IMR-90 (cell line): Measurements from ENCODE around the gene AKAP5. TPM values are rescaled to one million over a fixed set of nuclear protein-coding genes. Genes with fewer than 3 reads are reported as not detected.

ENCODE experiments used
- ATAC-seq: fragments of 200-7000 bp; cut with Tn5 transposase; 2 replicates; pipeline ENCODE4 v1.9.1; 2020; ENCODE audit warnings: low read depth, mild to moderate bottlenecking, moderate library complexity
- BruUV-seq: library from RNA; stranded (reverse); fragments of 400-500 nt; replicated peaks from 2 replicates; lab custom pipeline; 2021; lab: Mats Ljungman, UMichigan
- CTCF ChIA-PET: fragments of 300-600 bp; formaldehyde crosslinking; extraction: SDS; loops from one replicate; lab custom pipeline; 2021; ENCODE audit warnings: antibody characterized with exemption; lab: Yijun Ruan, JAX
- POLR2A ChIA-PET: fragments of 300-600 bp; sonication (Branson Sonifier 250); formaldehyde crosslinking; loops from one replicate; lab custom pipeline; 2022; ENCODE audit warnings: antibody characterized with exemption; ENCODE audit not compliant: unreplicated experiment; lab: Charles Lee
- DNase-seq: peaks from one replicate; pipeline ENCODE4 v3.0.0; 2013
- H2AFZ ChIP-seq: replicated peaks from 2 replicates; pipeline ENCODE3; 2013; ENCODE audit warnings: low read length, mild to moderate bottlenecking; ENCODE audit not compliant: poor library complexity
- H2AK5ac ChIP-seq: 2 replicates; pipeline ENCODE4 v1.6.1; 2013; ENCODE audit warnings: low read depth, low read length, inconsistent platforms
- H2AK9ac ChIP-seq: replicated peaks from 2 replicates; pipeline ENCODE3; 2013; ENCODE audit warnings: mild to moderate bottlenecking, low read depth, low read length, moderate library complexity; ENCODE audit not compliant: poor library complexity
- H2BK120ac ChIP-seq: 2 replicates; pipeline ENCODE4 v1.6.1; 2013; ENCODE audit warnings: low read depth, low read length, inconsistent platforms
- H2BK15ac ChIP-seq: 3 replicates; pipeline ENCODE4 v1.6.1; 2013; ENCODE audit warnings: low read depth, low read length, inconsistent platforms
- H2BK20ac ChIP-seq: 2 replicates; pipeline ENCODE4 v1.6.1; 2013; ENCODE audit warnings: low read depth, mild to moderate bottlenecking, inconsistent platforms, low read length, moderate library complexity
- H2BK5ac ChIP-seq: 2 replicates; pipeline ENCODE4 v1.6.1; 2013; ENCODE audit warnings: mild to moderate bottlenecking, low read depth, low read length, inconsistent platforms; ENCODE audit not compliant: poor library complexity, severe bottlenecking
- H3K14ac ChIP-seq: replicated peaks from 2 replicates; pipeline ENCODE4 v1.6.1; 2013; ENCODE audit warnings: low read depth, low read length, inconsistent platforms
- H3K18ac ChIP-seq: 2 replicates; pipeline ENCODE4 v1.6.1; 2013; ENCODE audit warnings: low read depth, low read length, control low read depth
- H3K23ac ChIP-seq: 2 replicates; pipeline ENCODE4 v1.6.1; 2013; ENCODE audit warnings: low read depth, low read length, inconsistent platforms
- H3K27ac ChIP-seq: 2 replicates; pipeline ENCODE4 v1.5.1; 2013; ENCODE audit warnings: mild to moderate bottlenecking, control low read depth, low read length; ENCODE audit not compliant: insufficient read depth
- H3K27me3 ChIP-seq: 2 replicates; pipeline ENCODE4 v1.6.1; 2013; ENCODE audit warnings: low read length; ENCODE audit not compliant: control insufficient read depth, insufficient read depth
- H3K36me3 ChIP-seq: 2 replicates; pipeline ENCODE4 v1.6.1; 2013; ENCODE audit warnings: low read length, mixed read lengths; ENCODE audit not compliant: control insufficient read depth, insufficient read depth
- H3K4ac ChIP-seq: 2 replicates; pipeline ENCODE4 v1.6.1; 2013; ENCODE audit warnings: low read depth, low read length, inconsistent platforms
- H3K4me1 ChIP-seq: 2 replicates; pipeline ENCODE4 v1.6.1; 2013; ENCODE audit warnings: low read length, mixed read lengths; ENCODE audit not compliant: control insufficient read depth, insufficient read depth
- H3K4me2 ChIP-seq: 2 replicates; pipeline ENCODE4 v1.6.1; 2013; ENCODE audit warnings: low read depth, mild to moderate bottlenecking, control low read depth, low read length, moderate library complexity
- H3K4me3 ChIP-seq: 2 replicates; pipeline ENCODE4 v1.5.1; 2013; ENCODE audit warnings: low read depth, mild to moderate bottlenecking, control low read depth, low read length, moderate library complexity; ENCODE audit not compliant: insufficient read depth
- H3K56ac ChIP-seq: 2 replicates; pipeline ENCODE4 v1.6.1; 2013; ENCODE audit warnings: low read length, inconsistent platforms; ENCODE audit not compliant: insufficient read depth; ENCODE audit errors: extremely low read depth
- H3K79me1 ChIP-seq, 2 experiments: 2 replicates each; pipeline ENCODE4 v1.6.1; 2013; ENCODE audit warnings: low read length in 2 of 2, inconsistent platforms in 1 of 2, low read depth in 1 of 2
- H3K9ac ChIP-seq: 2 replicates; pipeline ENCODE4 v1.6.1; 2013; ENCODE audit warnings: low read depth, low read length, control low read depth
- H3K9me1 ChIP-seq: 2 replicates; pipeline ENCODE4 v1.6.1; 2013; ENCODE audit warnings: low read length, inconsistent platforms; ENCODE audit not compliant: insufficient read depth
- H3K9me3 ChIP-seq: 2 replicates; pipeline ENCODE4 v1.6.1; 2013; ENCODE audit warnings: low read length; ENCODE audit not compliant: control insufficient read depth, insufficient read depth
- H4K20me1 ChIP-seq: 2 replicates; pipeline ENCODE4 v1.6.1; 2013; ENCODE audit warnings: low read length, inconsistent platforms; ENCODE audit not compliant: insufficient read depth
- H4K5ac ChIP-seq: 2 replicates; pipeline ENCODE4 v1.6.1; 2013; ENCODE audit warnings: mild to moderate bottlenecking, low read depth, low read length, control low read depth
- H4K8ac ChIP-seq, 2 experiments: 2 replicates each; pipeline ENCODE4 v1.6.1; 2013; ENCODE audit warnings: low read depth in 2 of 2, low read length in 2 of 2, control low read depth in 1 of 2, inconsistent platforms in 1 of 2
- H4K91ac ChIP-seq: 2 replicates; pipeline ENCODE4 v1.6.1; 2013; ENCODE audit warnings: low read depth, low read length, inconsistent platforms; ENCODE audit not compliant: insufficient read depth
- CEBPB ChIP-seq: IDR thresholded peaks from 2 replicates; pipeline ENCODE4 v1.6.1; 2012; ENCODE audit warnings: low read depth, low read length, improper control_type of control experiment
- MAZ ChIP-seq: IDR thresholded peaks from 2 replicates; pipeline ENCODE4 v1.6.1; 2012; ENCODE audit warnings: low read depth, mild to moderate bottlenecking, low read length, improper control_type of control experiment, moderate library complexity, borderline replicate concordance
- POLR2A ChIP-seq: IDR thresholded peaks from 2 replicates; pipeline ENCODE4 v1.6.1; 2012; ENCODE audit warnings: mild to moderate bottlenecking, low read depth, low read length
- RAD21 ChIP-seq: IDR thresholded peaks from 2 replicates; pipeline ENCODE4 v1.6.1; 2012; ENCODE audit warnings: low read length, improper control_type of control experiment
- RCOR1 ChIP-seq: IDR thresholded peaks from 2 replicates; pipeline ENCODE4 v1.6.1; 2012; ENCODE audit warnings: mild to moderate bottlenecking, low read length, improper control_type of control experiment; ENCODE audit not compliant: insufficient replicate concordance
- SMC3 ChIP-seq: fragments of 150-350 bp; IDR thresholded peaks from 2 replicates; pipeline ENCODE4 v1.6.1; 2016; ENCODE audit warnings: low read depth, mild to moderate bottlenecking, antibody characterized with exemption, low read length, moderate library complexity
- WGBS, 2 experiments: methylation state at CpG; one replicate each; pipeline versions ENCODE4 v1.1.5 to v1.1.7; 2013; ENCODE audit warnings: missing lambda C conversion rate in 2 of 2; ENCODE audit not compliant: insufficient read length in 1 of 2; ENCODE audit errors: extremely low coverage in 2 of 2; 5-methylcytosine and 5-hydroxymethylcytosine counted together
- dilution Hi-C: fragments of 300-500 bp; cut with HindIII; formaldehyde crosslinking; loops from one replicate; pipeline ENCODE4 v1.14.3; 2018; ENCODE audit warnings: low sequenced_read_pairs; ENCODE audit not compliant: unreplicated experiment
- in situ Hi-C: fragments of 300-500 bp; cut with MboI; formaldehyde crosslinking; loops from 3 replicates; pipeline ENCODE4 v1.14.3; 2019; ENCODE audit warnings: low sequenced_read_pairs, inconsistent platforms, mixed read lengths
- intact Hi-C: fragments of 100-400 bp; cut with micrococcal nuclease; formaldehyde crosslinking; loops from 2 replicates; pipeline ENCODE4 v1.10.0; 2022
- polyA plus RNA-seq, 3 experiments: library from polyadenylated mRNA; depleted of rRNA; stranded (reverse); fragments of >200 nt; gene quantifications; 2 replicates each; pipeline ENCODE4 v1.2.3, GENCODE V29; 2012; ENCODE audit warnings: low replicate concordance in 1 of 3
- total RNA-seq: library from RNA; depleted of rRNA; stranded (reverse); fragments of >200 nt; gene quantifications from 2 replicates; pipeline ENCODE4 v1.2.3, GENCODE V29; 2012
- TF ChIP-seq, protein P1 (sequence below): conservative IDR thresholded peaks from 2 replicates; pipeline ENCODE4 v1.5.1; 2012; ENCODE audit warnings: mild to moderate bottlenecking, low read depth, low read length, improper control_type of control experiment

AKAP5 gene
- total and polyA plus RNA-seq, 2 of the 4 experiments (the other 2 are of a cell fraction), result 0.21 to 0.72 TPM

DNA sequence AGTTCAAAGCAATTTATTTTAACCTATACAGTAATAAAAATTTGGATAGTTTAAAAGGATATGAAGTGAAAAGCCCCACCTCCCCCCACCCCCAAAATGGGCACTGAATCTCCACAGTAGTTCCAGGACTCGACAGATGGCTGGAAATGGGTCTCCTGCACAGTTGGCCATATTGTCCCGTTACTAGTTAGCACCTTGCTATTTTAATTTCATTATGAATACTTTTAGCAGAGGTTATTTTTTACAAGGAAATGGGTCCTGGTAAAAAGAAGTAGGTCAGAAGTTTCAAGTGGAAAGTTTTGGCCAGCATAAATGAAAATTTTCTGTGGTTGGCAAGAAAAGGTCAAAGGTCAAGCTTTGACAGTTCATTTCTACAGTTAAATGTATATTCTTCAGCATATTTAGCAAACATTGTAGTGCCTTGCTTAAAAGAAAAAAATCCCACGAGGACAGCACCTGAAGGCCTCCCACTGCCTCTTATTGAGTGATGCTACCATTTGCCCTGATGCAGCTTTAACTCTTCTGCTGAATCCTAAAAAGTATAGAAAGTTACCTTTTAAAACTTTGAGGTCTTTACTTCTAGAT lies 48.9 kb upstream of the AKAP5 start:
- Histone ChIP-seq H3K36me3 (peaks cover 23% of the 10 kb centered on the region), H3K23ac (no peak overlapping the region), H3K4ac (no peak overlapping the region), H2BK120ac (no peak overlapping the region), H3K4me1 (peaks cover 7% of the 10 kb centered on the region), H3K9me1 (peaks cover 12% of the 10 kb centered on the region), H3K9ac (no peak overlapping the region), H4K5ac (no peak overlapping the region), H2AK5ac (no peak overlapping the region), H4K20me1 (no peaks in the 10 kb centered on the region), H3K4me2 (no peak overlapping the region), H3K27me3 (no peaks in the 10 kb centered on the region), H2AK9ac (no peak overlapping the region), H3K79me1 (0 out of 4 replicates have a peak, but pooled peaks cover 0 to 6% of the 10 kb centered on the region in 2 experiments), H3K14ac (no peak overlapping the region), H4K8ac (no peak overlapping the region), H3K4me3 (no peak overlapping the region), H2BK5ac (no peak overlapping the region), H3K18ac (no peak overlapping the region), H3K9me3 (no peaks in the 10 kb centered on the region), H2BK15ac (no peak overlapping the region), H3K27ac (no peak overlapping the region), H4K91ac (no peak overlapping the region), H3K56ac (no peak overlapping the region), H2AFZ (no peak overlapping the region), H2BK20ac (no peak overlapping the region)
- CTCF ChIA-PET, result no interaction called here
- TF ChIP-seq RCOR1, result no peak
- no peak for TF ChIP-seq RAD21
- no peak for TF ChIP-seq MAZ
- no peak for TF ChIP-seq POLR2A
- TF ChIP-seq SMC3, result no peak
- no peak for TF ChIP-seq CEBPB
- TF ChIP-seq, protein P1, sequence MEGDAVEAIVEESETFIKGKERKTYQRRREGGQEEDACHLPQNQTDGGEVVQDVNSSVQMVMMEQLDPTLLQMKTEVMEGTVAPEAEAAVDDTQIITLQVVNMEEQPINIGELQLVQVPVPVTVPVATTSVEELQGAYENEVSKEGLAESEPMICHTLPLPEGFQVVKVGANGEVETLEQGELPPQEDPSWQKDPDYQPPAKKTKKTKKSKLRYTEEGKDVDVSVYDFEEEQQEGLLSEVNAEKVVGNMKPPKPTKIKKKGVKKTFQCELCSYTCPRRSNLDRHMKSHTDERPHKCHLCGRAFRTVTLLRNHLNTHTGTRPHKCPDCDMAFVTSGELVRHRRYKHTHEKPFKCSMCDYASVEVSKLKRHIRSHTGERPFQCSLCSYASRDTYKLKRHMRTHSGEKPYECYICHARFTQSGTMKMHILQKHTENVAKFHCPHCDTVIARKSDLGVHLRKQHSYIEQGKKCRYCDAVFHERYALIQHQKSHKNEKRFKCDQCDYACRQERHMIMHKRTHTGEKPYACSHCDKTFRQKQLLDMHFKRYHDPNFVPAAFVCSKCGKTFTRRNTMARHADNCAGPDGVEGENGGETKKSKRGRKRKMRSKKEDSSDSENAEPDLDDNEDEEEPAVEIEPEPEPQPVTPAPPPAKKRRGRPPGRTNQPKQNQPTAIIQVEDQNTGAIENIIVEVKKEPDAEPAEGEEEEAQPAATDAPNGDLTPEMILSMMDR, result no peak
- POLR2A ChIA-PET, result no interaction called here
- ATAC-seq (no peak), DNase-seq (no peak)
- intact Hi-C loops (no loop called here), dilution Hi-C loops (no loop called here), in situ Hi-C loops (no loop called here)
- no CpG with 5 or more reads among the region's 3 CpGs for WGBS, 2 experiments
- BruUV-seq, result no TSS peak
